Spleen (tissue), 13 donors: ENCODE data around the gene KCNQ1. TPM values are rescaled to one million over a fixed set of nuclear protein-coding genes. Genes with fewer than 3 reads are reported as not detected.

ENCODE experiments used
- DNase-seq: peaks from one replicate; pipeline ENCODE4 v3.0.0-alpha.2; 2020
- H3K27ac ChIP-seq, 8 donors: fragments of 200-600 bp; sonication (generic) in 7 of 8; 1 replicate in 4 of 8; 2 replicates in 4 of 8; pipeline versions ENCODE4 v1.5.0 to v1.8.0; 2016 to 2021; ENCODE audit warnings: inconsistent platforms in 4 of 8, mild to moderate bottlenecking in 4 of 8, moderate library complexity in 1 of 8
- H3K27me3 ChIP-seq, 7 donors: fragments of 200-600 bp; sonication (generic) in 6 of 7; replicated peaks in 1 of 7; 1 replicate in 4 of 7; 2 replicates in 3 of 7; pipeline versions ENCODE4 v1.5.0 to v1.8.0; 2016 to 2021; ENCODE audit warnings: inconsistent platforms in 3 of 7, mild to moderate bottlenecking in 1 of 7
- H3K36me3 ChIP-seq, 6 donors: fragments of 200-600 bp; sonication (generic) in 5 of 6; 1 replicate in 4 of 6; 2 replicates in 2 of 6; pipeline versions ENCODE4 v1.5.0 to v1.8.0; 2016 to 2021; ENCODE audit warnings: inconsistent platforms in 2 of 6
- H3K4me1 ChIP-seq, 6 donors: fragments of 200-600 bp; sonication (generic) in 5 of 6; 1 replicate in 3 of 6; 2 replicates in 3 of 6; pipeline versions ENCODE4 v1.5.0 to v1.8.0; 2016 to 2021; ENCODE audit warnings: inconsistent platforms in 3 of 6
- H3K4me3 ChIP-seq, 8 donors: fragments of 200-600 bp; sonication (generic) in 7 of 8; 1 replicate in 4 of 8; 2 replicates in 4 of 8; pipeline versions ENCODE4 v1.5.0 to v1.8.0; 2016 to 2021; ENCODE audit warnings: inconsistent platforms in 4 of 8, mild to moderate bottlenecking in 4 of 8, moderate library complexity in 2 of 8
- H3K9me3 ChIP-seq, 8 donors: fragments of 200-600 bp; sonication (generic) in 7 of 8; 1 replicate in 4 of 8; 2 replicates in 4 of 8; pipeline versions ENCODE4 v1.5.0 to v1.8.0; 2016 to 2021; ENCODE audit warnings: inconsistent platforms in 4 of 8
- CTCF ChIP-seq, 11 experiments: fragments of 200-600 bp in 7 of 11; fragments of 450-650 bp in 4 of 11; sonication (generic) in 4 of 11; IDR thresholded peaks in 8 of 11; conservative IDR thresholded peaks in 3 of 11; 1 replicate in 7 of 11; 2 replicates in 4 of 11; pipeline versions ENCODE4 v1.4.0 to v1.8.0; 2016 to 2021; ENCODE audit warnings: antibody characterized with exemption in 11 of 11, inconsistent platforms in 4 of 11, mild to moderate bottlenecking in 1 of 11
- POLR2A ChIP-seq, 3 donors: fragments of 450-650 bp; IDR thresholded peaks; one replicate each; pipeline ENCODE4 v1.5.1; 2017; ENCODE audit warnings: antibody characterized with exemption in 3 of 3, mild to moderate bottlenecking in 1 of 3
- POLR2AphosphoS5 ChIP-seq, 3 donors: sonication (generic); formaldehyde crosslinking; IDR thresholded peaks; one replicate each; pipeline ENCODE4 v1.5.1; 2017; ENCODE audit warnings: antibody characterized with exemption in 3 of 3
- WGBS, 5 donors: extraction: QIAGEN DNeasy Blood & Tissue Kit in 3 of 5; methylation state at CpG; one replicate each; pipeline versions ENCODE4 v1.1.5 to v1.1.7; 2013 to 2018; 5-methylcytosine and 5-hydroxymethylcytosine counted together
- intact Hi-C: fragments of 100-400 bp; cut with DNase I; formaldehyde crosslinking; loops from one replicate; pipeline ENCODE4 v1.15.0; 2023; ENCODE audit warnings: low total_unique reads
- long read RNA-seq, 2 donors: transcript quantifications; one replicate each; lab custom pipeline, GENCODE V29; 2026
- polyA plus RNA-seq, 3 donors: library from polyadenylated mRNA; stranded (reverse); fragments of 200-250 nt; gene quantifications; one replicate each; pipeline ENCODE4 v1.2.1, GENCODE V29; 2013
- total RNA-seq, 7 donors: library from RNA; depleted of rRNA in 3 of 7; stranded (reverse); fragments of >200 nt in 3 of 7; fragmentation: NEBNext Ultra II Directional in 4 of 7; extraction: Animal tissue kit (Norgen Biotek cat#: 25700) in 4 of 7; gene quantifications; one replicate each; pipeline versions ENCODE4 v1.1.0 to v1.2.1, GENCODE V29; 2016 to 2021
- donor health status: healthy with polysubstance abuse.
- donor health status: DM: no; HTN: no; CAD: no; lungs with moderate emphysema.
- donor health status: DM: no; HTN: no; CAD: no.
- donor health status: Bipolar disorder and iron deficiency.
- donor health status: healthy.
- donor health status: DM: no; HTN: no; CAD: no.
- donor health status: DM: yes; HTN: yes; CAD: no.

Gene KCNQ1, protein sequence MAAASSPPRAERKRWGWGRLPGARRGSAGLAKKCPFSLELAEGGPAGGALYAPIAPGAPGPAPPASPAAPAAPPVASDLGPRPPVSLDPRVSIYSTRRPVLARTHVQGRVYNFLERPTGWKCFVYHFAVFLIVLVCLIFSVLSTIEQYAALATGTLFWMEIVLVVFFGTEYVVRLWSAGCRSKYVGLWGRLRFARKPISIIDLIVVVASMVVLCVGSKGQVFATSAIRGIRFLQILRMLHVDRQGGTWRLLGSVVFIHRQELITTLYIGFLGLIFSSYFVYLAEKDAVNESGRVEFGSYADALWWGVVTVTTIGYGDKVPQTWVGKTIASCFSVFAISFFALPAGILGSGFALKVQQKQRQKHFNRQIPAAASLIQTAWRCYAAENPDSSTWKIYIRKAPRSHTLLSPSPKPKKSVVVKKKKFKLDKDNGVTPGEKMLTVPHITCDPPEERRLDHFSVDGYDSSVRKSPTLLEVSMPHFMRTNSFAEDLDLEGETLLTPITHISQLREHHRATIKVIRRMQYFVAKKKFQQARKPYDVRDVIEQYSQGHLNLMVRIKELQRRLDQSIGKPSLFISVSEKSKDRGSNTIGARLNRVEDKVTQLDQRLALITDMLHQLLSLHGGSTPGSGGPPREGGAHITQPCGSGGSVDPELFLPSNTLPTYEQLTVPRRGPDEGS
- total RNA-seq (10 to 100 TPM; 10.9 to 21.6 (median 18.3) TPM), polyA plus RNA-seq (1 to 10 TPM; 3.3 to 6.5 (median 3.6) TPM)
- long read RNA-seq, donor 1, partial matches to known transcripts: 0 of 2 reads
- long read RNA-seq, donor 1, other reads (novel, unspliced or antisense): 0 of 2 reads
- long read RNA-seq, donor 2, partial matches to known transcripts: 0 of 1 reads
- long read RNA-seq, donor 2, other reads (novel, unspliced or antisense): 0 of 1 reads

- peak; percentile 93 for DNase-seq
- Histone ChIP-seq H3K27me3 (peaks cover 0 to 71% (median 13%) of the 10 kb centered on the region in 7 donors), H3K4me1 (peaks cover 15 to 56% (median 38%) of the 10 kb centered on the region in 6 donors), H3K36me3 (peaks cover 0 to 3% (median 0%) of the 10 kb centered on the region in 6 donors), H3K27ac (peak within 1 kb of the TSS in 4 of 8 donors; percentile 20 to 90 (median 87)), H3K4me3 (peak within 1 kb of the TSS; percentile 27 to 81 (median 50)), H3K9me3 (no peaks in the 10 kb centered on the region)
- intact Hi-C loops: no loop called here
- TF ChIP-seq POLR2A (IDR thresholded peaks at IDR 0.05) (peak in 1 of 3 donors; percentile 10), POLR2AphosphoS5 (IDR thresholded peaks at IDR 0.05) (peak; percentile 22 to 59 (median 34)), CTCF (IDR thresholded peaks at IDR 0.05 in 8 of 11, conservative IDR thresholded peaks at IDR 0.05 in 3 of 11) (peak in 1 of 11 experiments; percentile 8)
- 2 to 8% (median 2%) methylated on average over 29 to 115 of the region's 116 CpGs for WGBS, 5 donors
These were observed at the start of gene KCNQ1 for GRCh38 chr11:2444821-2445745. Gene KCNQ1, plus strand, starts transcription at chr11:2445008. Its CDS starts 91 bp downstream, at chr11:2445099.

- 79 to 88% (median 86%) methylated on average over 18 to 26 of the region's 26 CpGs for WGBS, 5 donors
- Histone ChIP-seq H3K27me3 (no peaks in the 10 kb centered on the region), H3K4me3 (no peak overlapping the region), H3K9me3 (no peaks in the 10 kb centered on the region), H3K27ac (peak overlapping the region in 4 of 8 donors; percentile 48 to 96 (median 76)), H3K4me1 (peaks cover 24 to 85% (median 70%) of the 10 kb centered on the region in 6 donors), H3K36me3 (peaks cover 3 to 88% (median 71%) of the 10 kb centered on the region in 6 donors)
- intact Hi-C loops: no loop called here
- no peak for DNase-seq
- TF ChIP-seq CTCF (IDR thresholded peaks at IDR 0.05 in 8 of 11, conservative IDR thresholded peaks at IDR 0.05 in 3 of 11): no peak
- TF ChIP-seq POLR2AphosphoS5 (IDR thresholded peaks at IDR 0.05): peak in 1 of 3 donors; percentile 4
These were observed 49.5 kb upstream of the KCNQ1 start for GRCh38 chr11:2395211-2395730.

- Histone ChIP-seq H3K4me1 (peaks cover 21 to 80% (median 64%) of the 10 kb centered on the region in 6 donors), H3K9me3 (no peaks in the 10 kb centered on the region), H3K27me3 (no peaks in the 10 kb centered on the region), H3K27ac (peak overlapping the region in 2 of 8 donors; percentile 96), H3K4me3 (no peak overlapping the region), H3K36me3 (peaks cover 3 to 82% (median 71%) of the 10 kb centered on the region in 6 donors)
- WGBS, 5 donors: 82 to 94% (median 92%) methylated on average over 15 to 17 of the region's 17 CpGs
- intact Hi-C loops: no loop called here
- DNase-seq: no peak
- peak in 1 of 3 donors; percentile 41 for TF ChIP-seq POLR2AphosphoS5 (IDR thresholded peaks at IDR 0.05)
- TF ChIP-seq POLR2A (IDR thresholded peaks at IDR 0.05): no peak
These were observed 49.0 kb upstream of the KCNQ1 start for GRCh38 chr11:2395856-2396255.
